ENCODE data around the gene PIGZ.

GRCh38 chr3:196967412-196968232 is 1.0 kb downstream of the PIGZ start:
- TF ChIP-seq CTCF (IDR thresholded peaks at IDR 0.05) (no peak), POLR2A (IDR thresholded peaks at IDR 0.05) (no peak)
